ENCODE results near the gene CXXC1.
"Not testable (repeated sequence)": the region's sequence is repeated elsewhere in the genome, so short reads cannot be mapped to it uniquely, and the experiment has no call there.

The CXXC1 gene

DNA sequence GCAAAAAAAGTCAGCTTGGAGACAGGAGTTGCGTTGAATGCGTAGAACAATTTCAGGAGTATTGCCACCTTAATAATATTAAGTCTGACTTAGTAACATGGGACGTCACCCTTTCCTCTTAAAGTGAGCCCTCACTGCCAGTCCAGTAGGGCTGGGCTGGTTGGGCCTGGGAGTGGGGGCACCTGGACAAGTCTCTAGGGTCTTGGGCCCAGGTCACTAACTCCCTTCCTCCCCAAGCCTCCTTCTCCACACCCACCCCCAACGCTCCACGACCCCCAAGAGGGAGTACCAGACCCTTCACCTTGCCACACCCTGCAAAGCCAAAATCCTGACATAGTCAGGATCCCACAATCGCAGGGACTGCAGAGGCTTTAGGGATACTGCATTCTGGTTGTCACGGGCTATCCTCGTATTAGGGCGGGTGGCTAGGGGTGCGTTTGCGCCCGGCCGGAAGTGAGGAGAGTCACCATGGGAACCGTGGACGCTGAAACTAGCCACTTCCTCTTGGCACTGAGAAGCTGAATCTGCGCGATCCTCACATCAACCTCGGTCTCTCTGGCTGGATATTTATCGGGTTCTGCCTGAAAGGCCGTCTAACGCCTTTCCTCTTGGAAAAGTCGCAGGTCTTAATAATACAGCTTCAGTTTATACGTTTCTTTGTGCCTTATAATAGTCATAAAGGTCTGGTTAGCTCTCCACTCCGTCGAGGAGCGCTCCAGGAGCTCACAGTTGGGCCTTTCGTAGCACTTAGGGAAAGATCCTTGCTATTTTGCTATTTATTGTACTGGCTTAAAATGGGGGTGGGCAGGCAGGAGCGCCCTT lies 10.3 kb upstream of the CXXC1 start:
- DNase-seq (ENCODE audit: low spot score): no peak

DNA sequence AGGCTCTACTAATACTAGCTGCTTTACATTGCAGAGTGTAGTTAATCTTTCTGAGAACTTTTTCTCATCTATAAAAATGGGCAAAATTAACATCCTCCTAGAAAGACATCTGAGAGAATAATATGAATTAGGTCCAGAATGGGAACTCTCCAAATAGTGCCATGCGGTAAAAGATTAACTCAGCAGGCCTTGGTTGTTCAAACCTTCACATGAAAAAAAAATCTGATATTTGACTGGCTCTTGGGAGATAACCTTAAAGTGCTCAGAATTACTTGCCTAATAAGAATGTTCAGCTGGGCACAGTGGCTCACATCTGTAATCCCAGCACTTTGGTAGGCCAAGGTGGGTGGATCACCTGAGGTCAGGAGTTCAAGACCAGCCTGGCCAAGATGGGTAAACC lies 5.5 kb upstream of the CXXC1 start:
- no peak for DNase-seq (ENCODE audit: low spot score)

DNA sequence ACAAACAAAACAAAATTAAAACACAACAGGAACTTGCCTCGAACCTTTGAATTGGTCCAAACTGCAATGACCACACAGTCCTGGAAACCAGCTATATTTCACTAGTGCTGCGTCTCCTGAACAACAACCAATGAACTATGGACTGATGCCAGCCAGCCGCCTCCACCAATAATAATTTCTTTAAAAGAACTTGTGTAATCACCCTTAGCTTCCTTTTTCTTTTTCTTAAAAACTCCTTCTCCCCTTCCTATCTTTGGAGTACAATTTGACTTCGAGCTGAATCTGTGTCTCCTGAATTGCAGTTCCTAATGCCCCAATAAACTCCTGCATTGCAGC lies 1.6 kb upstream of the CXXC1 start:
- DNase-seq (ENCODE audit: low spot score): no peak

DNA sequence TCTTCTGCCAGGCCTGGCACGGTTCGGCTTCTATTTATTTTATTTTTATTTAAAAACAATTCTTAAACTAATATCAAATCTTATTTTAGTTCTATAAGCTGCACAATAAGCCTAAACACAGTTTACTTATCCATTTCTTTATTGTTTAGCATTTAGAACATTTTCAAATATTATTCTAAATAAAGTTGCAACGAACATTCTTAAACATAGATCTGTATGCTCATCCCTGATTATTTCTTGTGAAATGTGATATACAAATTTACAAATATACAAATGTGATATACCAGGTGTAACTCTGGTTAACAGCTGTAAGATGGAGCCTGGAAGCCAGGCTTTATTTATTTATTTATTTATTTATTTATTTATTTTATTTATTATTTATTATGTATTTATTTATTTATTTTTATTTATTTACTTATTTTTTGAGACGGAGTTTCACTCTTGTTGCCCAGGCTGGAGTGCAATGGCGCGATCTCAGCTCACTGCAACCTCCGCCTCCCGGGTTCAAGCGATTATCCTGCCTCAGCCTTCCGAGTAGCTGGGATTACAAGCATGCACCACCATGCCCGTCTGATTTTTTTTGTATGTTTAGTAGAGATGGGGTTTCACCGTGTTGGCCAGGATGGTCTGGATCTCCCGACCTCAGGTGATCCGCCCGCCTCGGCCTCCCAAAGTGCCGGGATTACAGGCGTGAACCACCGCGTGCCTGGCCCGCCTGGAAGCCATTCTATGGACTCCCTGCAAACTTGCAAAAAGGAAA lies 1.0 kb upstream of the CXXC1 start:
- DNase-seq (ENCODE audit: low spot score): not testable (repeated sequence)

DNA sequence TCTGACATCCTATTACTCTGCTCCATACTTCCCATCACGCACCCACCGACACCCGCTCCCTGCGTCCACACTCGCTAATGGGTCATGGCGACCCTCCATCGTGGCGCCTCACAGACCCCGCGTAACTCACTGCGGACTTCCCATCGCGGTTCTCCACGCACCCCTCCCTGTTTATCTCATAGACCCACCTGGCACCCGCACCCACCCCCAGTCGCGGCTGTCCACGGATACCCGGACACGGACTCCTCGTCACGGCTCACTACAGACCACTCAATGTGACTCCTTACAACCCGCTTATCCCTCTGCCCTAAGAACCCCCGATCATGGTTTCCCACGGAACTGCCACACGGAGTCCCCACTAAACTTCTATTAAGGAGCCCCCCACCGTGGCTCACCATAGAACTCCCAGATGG lies 458 bp downstream of the CXXC1 start:
- no peak for DNase-seq (ENCODE audit: low spot score)

DNA sequence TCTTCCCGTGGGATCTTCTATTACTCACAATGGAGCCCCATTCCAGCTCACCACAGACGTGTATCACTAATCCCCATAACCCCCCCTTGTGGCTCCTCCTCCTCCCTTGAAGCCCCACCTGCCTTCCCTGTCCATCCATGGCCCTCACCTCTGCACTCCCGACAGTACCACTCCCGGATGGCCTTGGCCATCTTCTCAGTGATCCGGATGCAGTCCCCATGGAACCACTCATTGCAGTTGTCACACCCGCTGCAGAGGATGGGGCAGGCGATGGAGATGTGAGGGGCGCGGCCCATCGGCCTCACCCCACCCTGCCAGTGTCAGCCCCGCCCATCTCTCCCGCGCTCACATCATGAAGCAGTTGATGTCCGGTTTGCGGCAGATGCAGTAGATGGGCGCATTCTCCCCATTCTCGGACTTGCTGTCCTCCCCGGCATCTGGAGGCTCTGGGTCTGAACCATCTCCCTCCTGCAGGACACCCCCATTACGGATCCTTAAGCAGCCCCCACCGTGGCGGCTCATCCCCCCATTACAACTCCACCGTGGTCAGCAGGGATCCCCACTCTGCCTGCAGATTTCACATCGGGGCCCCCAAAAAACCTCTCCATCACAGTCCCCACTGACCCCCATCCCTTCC lies 983 bp downstream of the CXXC1 start:
- peak; percentile 18 for DNase-seq (ENCODE audit: low spot score)

DNA sequence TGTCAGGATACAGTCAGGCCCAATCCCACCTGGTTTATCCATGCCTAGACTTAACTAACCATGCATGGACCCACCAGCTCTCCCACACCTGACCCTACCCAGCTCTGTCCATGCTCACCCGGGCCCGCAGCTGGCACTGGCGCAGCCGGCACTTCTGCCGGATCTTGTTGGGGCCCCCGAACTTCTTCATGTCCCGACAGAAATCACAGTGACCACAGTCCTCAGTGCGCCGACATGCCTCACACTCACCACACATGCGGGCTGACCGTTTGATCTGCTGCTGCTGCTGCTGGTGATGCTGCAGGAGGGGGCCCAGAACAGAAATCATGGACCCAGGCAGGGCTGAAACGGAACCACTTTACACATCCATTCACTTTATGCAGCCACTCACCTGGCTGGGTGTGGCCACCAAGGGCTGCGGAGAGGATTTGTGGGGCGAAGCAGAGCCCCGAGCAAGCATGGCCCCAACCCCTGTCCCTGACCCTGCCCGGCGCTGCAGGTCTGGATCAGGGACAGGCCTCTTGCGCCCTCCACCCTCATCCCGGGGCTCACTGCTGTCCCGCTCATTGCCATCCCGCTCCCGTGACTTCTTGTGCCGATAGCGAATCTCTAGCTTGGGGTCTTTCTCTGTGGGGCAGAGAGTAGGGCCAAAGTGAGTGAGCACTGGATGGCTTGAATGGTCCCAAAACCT lies 1.7 kb downstream of the CXXC1 start:
- DNase-seq (ENCODE audit: low spot score): no peak

DNA sequence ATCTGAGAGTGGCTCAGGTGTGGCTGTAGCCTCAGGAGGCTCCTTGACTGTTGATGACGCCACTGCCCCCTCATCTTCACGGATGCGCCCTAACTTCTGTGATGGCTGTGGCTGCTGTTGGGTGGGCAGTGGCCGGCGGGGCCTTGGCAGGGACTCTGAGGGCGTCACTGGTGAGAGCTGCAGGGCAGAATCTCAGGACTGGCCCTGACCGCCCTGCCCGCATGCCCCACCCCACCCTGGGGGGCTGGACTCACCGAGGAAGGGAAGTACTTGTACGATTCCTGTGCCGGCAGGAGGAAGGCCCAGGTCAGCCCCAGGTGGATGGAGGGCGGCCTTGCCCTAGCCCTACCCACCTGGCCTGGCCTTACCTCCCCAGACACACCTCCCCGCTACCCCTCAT lies 2.4 kb downstream of the CXXC1 start:
- no peak for DNase-seq (ENCODE audit: low spot score)

DNA sequence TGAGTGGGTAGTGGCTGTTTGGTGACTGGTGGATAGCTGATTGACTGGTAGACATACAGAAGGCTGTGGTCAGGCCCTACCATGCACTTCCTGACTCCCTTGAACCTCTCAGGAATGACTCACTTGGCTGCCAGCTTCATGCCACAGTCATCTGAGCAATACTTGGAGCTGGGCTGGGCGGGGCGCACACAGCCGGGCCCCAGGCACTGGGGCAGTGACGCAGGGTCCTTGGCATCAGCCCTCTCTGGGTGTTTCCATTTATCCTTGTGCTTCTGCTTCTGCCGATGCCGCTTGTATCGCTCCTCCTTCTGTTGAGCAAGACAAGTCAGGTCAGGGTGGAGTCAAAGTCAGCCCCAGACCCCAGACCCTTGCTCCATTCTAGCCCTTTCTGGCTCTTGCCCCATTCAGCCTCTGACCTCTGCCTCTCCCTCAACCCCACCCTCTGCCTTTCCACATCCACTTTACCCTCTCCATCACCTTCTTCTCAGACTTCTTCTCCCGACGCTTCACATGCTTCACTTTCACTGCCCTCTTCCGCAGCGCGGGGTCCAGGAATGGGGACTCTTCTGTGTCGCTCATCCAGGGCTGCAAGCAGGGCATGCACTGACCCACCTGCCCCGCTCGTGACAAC lies 3.1 kb downstream of the CXXC1 start:
- no peak for DNase-seq (ENCODE audit: low spot score)

DNA sequence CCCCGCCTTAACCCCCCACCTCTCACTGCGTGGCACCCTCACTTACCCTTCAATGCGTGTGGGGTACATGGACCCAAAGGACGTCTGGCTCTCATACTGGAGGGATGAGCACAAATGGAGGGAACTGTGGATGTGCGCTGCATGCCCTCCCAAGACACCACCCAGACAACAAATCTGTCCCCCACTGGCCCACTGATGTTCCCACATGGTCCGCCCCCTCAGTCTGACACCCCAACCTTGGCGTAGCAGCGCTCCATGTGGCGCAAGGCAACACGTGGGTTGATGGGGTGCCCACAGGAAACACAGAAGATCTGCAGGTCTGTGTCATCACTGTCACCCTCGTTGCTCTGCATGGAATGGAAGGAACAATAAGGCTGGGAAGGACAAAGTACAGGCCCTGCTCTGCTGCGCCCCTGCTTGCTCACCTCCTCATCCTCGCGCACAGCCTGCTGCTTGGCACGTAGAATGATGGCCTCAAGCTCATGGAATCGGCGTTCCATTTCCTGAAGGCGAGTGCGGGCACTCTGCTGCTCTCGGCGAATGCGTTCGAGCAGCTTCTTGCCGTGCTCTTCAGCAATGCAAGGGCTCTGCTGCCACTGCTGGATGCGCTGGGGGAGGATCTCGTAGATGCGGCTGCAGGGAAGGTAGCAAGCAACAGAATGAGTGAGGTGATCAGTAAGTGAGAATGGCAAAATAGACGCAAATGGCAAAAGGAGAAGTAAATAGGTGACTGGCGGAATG lies 3.9 kb downstream of the CXXC1 start:
- no peak for DNase-seq (ENCODE audit: low spot score)

DNA sequence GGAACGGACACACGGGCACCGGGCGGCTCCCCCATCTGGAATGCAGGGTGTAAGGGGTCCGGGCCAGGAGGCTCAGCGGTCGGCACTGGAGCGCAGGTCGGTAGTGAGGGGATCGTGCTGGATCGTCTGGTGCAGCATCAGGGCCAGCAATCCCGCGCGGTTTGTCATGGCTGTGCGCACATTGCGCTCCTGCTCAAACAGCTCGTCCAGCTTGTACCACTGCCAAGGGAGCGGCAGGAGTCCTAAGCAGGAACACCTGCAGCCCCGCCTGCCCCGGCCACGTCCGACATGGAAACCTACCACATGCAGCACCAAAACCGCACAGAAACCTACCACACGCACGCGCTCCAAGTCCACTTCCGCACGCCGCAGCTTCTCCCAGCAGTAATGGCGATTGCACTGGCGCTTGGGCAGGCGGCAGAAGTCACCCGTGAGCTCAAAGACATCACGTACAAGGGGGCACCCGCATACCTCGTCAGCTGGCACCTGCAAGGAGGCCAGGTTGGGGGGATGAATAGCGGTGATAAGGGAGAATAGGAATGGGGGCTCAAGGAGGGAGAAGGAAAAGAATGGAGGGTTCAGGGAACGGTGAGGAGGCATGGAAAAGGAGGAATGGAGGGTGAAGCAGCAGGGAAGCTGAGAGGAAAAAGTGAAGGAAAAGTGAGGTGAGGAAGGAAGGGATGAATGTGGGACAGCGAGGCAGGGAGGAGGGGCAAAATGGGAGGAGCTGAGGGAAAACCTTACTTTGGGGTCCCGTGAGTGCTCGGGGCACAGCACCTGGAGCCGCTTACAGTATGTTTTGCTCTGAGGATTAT lies 4.8 kb downstream of the CXXC1 start:
- no peak for DNase-seq (ENCODE audit: low spot score)

DNA sequence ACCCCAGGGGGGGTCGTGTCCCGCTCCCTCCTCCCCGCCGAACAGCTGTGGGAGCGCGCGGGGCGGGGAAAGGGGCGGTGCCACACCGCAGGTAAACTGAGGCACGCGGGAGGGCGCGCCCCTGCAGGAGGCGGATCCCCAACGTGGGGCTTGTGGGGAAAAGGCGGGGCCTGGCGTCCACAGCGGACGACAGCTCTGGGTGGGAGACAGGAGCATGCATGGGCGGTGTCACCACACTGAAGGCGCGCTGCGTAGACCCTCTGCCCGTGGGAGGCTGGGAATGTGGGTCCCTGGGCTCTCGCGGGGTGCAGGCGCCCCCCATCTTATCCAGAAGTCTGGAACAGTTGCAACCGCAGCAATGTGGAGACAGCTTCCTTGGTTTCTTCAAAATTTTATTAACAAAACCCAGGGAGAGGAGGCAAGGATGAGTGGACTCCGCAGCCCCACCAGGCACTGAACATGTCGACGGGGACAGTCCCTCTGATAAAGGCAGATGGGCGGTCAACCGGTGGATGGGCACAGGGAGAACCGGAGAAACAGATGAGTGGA lies 5.4 kb downstream of the CXXC1 start:
- DNase-seq (ENCODE audit: low spot score): no peak

DNA sequence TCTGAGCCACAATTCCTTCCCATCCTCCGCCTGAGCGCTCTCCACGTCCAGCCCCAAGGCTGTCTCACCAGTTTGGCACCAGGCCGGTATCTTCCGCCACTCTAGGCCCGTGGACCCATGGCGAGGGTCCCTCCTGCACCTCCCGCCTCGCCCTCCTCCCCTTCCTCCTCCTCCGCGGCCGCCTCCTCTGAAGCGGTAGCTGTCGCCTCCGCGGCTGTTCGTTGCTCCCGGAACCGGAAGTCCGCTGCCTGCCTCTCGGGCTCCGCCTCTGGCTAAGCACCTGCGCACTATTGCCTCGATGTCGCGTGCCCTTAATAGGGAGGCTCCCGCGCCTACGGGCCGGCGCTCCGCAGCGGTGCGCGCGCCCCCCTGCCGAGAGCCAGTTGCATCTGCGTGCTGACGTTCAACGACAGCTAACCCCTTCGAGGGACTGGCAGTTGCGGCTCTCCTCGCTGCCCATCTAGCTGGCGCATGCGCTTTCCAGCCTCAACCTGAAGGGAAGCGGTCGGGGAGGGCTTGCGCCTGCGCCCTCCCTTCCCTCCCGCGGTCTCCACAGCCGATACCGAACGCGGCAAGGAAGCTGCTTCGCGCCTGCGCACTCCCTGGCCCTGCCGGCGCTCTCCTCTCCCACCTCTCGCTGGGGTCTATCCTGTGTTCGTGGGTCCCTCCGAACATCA lies 6.1 kb downstream of the CXXC1 start, which contains the start of gene MBD1:
MBD1 (minus strand) TSS at position 229 of the 677 bp plus-strand sequence. CDS start 1,531 bp downstream, outside the sequence.
- peak; percentile 96 for DNase-seq (ENCODE audit: low spot score)

DNA sequence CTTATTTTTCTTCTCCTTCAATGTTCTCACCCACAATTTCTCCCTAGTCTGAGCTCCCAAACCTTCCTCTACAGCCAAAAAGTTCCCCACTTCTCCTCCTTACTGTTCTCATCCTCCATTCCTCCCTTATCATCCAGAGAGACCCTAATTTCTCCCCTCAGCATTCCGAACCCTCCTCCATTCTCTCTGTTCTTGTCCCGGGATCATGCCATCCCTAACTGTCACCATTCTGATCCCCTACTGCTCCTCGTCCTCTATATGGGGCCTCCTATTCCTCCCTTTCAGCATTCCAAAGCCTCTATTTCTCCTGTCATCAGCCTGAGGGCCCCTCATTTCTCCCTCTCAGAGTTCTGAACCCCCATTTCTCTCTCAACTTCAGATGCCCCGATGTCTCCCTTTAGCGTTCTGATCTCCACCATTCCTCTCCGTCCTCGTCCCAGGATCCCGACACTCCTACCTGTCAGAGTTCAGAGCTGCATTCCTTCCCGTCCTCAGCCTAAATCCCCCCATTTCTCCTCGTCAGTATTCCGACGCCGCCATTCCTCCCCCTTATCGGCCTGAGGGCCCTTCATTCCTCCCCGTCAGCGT lies 6.7 kb downstream of the CXXC1 start:
- DNase-seq (ENCODE audit: low spot score): no peak

DNA sequence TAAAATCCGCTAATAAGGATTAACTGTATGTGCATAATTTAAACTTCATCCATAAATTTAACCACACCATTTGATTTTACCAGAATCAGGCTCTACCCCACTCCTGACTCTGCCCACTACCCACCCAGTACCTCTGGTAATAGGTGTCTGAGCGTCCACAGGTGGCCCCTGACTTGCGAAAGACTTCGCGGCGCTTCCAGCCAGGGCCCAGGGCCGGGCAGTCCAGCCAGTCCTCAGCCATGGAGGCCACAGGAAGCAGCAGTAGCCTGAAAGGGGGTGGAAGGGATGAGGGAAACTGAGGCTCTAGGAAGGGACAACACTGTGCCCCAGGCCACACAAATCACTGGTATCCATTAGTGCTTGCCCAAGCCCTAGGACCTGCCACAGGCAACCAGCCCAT lies 7.7 kb downstream of the CXXC1 start:
- no peak for DNase-seq (ENCODE audit: low spot score)

DNA sequence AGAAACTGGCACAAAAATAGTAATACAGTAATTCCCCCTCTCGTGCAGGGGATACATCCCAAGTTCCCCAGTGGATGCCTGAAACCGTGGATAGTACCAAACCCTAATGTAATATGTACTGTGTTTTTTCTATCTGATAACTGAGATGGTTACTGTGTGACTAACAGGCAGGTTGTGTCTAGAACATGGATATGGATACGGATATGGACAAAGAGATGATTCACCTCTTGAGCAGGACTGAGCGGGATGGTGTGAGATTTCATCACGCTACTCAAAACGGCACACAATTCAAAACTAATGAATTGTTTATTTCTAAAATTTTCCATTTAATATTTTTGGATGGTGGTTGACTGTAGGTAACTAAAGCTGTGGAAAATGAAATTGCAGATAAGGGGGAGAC lies 9.6 kb downstream of the CXXC1 start:
- DNase-seq (ENCODE audit: low spot score): no peak

DNA sequence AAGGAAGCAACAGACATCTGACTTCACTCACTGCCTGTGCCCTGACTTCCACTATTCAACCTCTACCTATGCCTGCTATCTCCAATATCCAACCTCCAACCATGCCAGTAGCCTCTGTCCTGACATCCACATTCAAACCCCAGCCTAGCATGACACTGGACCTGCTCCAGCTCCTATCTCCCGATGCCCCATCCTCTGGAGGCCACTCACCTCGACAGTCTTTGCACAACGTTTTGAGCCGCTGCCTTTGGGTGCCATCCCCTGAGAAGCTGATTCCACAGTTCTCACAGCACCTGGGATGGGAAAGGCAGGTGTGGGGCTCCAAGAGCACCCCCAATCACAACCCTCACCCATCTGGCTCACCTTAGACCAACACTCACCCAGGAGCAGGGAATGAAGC lies 11.0 kb downstream of the CXXC1 start:
- DNase-seq (ENCODE audit: low spot score): no peak

DNA sequence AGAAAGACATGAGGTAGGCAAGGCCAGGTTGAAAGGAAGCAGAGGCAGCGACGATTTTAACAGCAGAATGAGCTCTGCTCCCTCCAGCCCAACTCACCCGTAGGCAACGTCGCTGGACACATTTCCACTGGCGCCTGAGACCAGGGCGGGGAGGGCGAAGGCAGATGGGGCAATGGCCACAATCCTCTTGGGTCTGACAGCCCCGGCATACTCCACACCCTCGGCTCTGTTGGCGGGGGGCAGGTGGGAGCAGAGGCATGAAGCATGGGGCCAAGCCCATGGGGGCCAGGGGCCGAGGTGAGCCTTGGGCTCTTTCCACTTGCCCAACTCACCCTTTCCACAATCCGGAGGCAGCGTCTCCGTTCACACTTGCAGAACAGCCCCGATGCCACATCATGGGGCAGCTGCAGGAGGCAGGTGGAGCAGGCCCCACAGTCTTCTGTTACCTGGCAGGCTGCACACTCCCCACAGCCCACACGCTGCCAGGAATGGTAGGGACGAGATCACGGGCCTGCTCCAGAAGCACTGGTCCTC lies 11.9 kb downstream of the CXXC1 start:
- no peak for DNase-seq (ENCODE audit: low spot score)

DNA sequence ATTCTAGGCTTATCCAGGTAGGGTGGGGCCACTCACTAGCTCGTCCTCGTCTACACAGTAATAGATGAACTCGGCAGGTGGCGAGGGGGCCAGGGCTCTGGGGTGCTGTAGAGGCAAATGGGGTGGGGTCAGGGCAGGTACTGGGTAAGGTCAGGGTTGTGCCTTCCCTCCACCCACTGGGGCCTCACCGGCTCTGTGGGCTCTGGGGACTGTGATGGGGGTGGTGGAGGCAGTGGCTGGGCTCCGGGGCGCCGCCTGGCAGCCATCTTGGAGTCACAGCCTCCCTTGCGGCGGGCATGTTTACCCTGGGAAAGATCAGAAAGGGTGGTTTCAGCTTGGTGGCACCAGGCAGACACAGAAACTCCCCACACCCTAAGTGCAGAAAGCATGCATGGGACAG lies 12.6 kb downstream of the CXXC1 start:
- DNase-seq (ENCODE audit: low spot score): no peak

Data from LoVo (cell line).